ENCODE measurements around the gene WDR53. TPM values are rescaled to one million over a fixed set of nuclear protein-coding genes. Genes with fewer than 3 reads are reported as not detected.
"Not testable (repeated sequence)": the region's sequence is repeated elsewhere in the genome, so short reads cannot be mapped to it uniquely, and the experiment has no call there.

WDR53 gene
- total and polyA plus RNA-seq, 4 donors, result 3.4 to 11.4 (median 8.3) TPM

DNA sequence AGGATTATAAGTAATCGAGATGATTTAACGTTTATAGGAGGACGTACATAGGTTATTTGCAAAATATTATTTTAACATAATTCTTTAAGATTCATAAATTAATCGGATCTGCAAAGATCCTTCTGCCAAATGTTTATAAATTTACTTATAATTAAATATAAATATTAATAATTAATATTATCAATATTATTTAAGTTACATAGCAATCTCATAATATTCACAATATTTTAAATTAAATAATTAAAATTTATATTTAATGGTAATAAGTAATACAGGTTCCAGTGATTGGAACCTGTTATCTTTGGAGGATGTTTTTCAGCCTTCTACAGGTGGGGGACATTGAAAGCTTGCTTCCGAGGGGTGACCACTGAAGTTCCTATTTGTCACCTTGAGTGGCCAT lies 16.1 kb downstream of the WDR53 start:
- no peak overlapping the region for H3K4me3 ChIP-seq (ENCODE audit: low read length in 2 of 2)
- 96 to 98% methylated on average over 5 of the region's 5 CpGs for WGBS, 2 donors
- ATAC-seq (ENCODE audit: low FRiP score) (no peak), DNase-seq (no peak)
- H3K27ac ChIP-seq (ENCODE audit: low read depth in 1 of 2, low read length in 2 of 2), result no peak overlapping the region
- H3K27me3 ChIP-seq (ENCODE audit: control insufficient read depth in 1 of 2, insufficient read depth in 2 of 2, low read length in 1 of 2), result no peaks in the 10 kb centered on the region
- no peaks in the 10 kb centered on the region for H3K36me3 ChIP-seq (ENCODE audit: control insufficient read depth in 1 of 2, insufficient read depth in 2 of 2, low read length in 1 of 2)
- H3K9me3 ChIP-seq (ENCODE audit: control insufficient read depth, low read length), result no peaks in the 10 kb centered on the region
- intact Hi-C loops (cut with DNase I), result no loop called here
- H3K4me1 ChIP-seq (ENCODE audit: control insufficient read depth in 1 of 2, insufficient read depth in 2 of 2, low read length in 2 of 2), result no peaks in the 10 kb centered on the region

GRCh38 chr3:196550172-196550571 lies 18.2 kb downstream of the WDR53 start:
- intact Hi-C loops (cut with DNase I); H3K9me3 ChIP-seq (ENCODE audit: control insufficient read depth, low read length); H3K4me1 ChIP-seq (ENCODE audit: control insufficient read depth in 1 of 2, insufficient read depth in 2 of 2, low read length in 2 of 2); H3K27ac ChIP-seq (ENCODE audit: low read depth in 1 of 2, low read length in 2 of 2); DNase-seq; H3K4me3 ChIP-seq (ENCODE audit: low read length in 2 of 2); H3K27me3 ChIP-seq (ENCODE audit: control insufficient read depth in 1 of 2, insufficient read depth in 2 of 2, low read length in 1 of 2); H3K36me3 ChIP-seq (ENCODE audit: control insufficient read depth in 1 of 2, insufficient read depth in 2 of 2, low read length in 1 of 2); ATAC-seq (ENCODE audit: low FRiP score): not testable (repeated sequence)
- WGBS, 2 donors, result 85 to 91% methylated on average over 3 of the region's 3 CpGs

DNA sequence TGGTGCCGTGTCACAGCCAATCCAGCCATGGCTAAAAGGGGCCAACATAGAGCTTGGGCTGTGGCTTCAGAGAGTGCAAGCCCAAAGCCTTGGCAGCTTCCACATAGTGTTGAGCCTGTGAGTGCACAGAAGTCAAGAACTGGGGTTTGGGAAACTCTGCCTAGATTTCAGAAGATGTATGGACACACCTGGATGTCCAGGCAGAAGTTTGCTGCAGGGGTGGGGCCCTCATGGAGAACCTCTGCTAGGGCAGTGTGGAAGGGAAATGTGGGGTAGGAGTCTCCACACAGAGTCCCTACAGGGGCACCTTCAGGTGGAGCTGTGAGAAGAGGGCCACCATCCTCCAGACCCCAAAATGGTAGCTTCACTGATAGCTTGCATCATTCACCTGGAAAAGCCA lies 19.0 kb downstream of the WDR53 start:
- DNase-seq; intact Hi-C loops (cut with DNase I); H3K4me3 ChIP-seq (ENCODE audit: low read length in 2 of 2); H3K27ac ChIP-seq (ENCODE audit: low read depth in 1 of 2, low read length in 2 of 2); H3K27me3 ChIP-seq (ENCODE audit: control insufficient read depth in 1 of 2, insufficient read depth in 2 of 2, low read length in 1 of 2); H3K36me3 ChIP-seq (ENCODE audit: control insufficient read depth in 1 of 2, insufficient read depth in 2 of 2, low read length in 1 of 2); H3K4me1 ChIP-seq (ENCODE audit: control insufficient read depth in 1 of 2, insufficient read depth in 2 of 2, low read length in 2 of 2); ATAC-seq (ENCODE audit: low FRiP score); H3K9me3 ChIP-seq (ENCODE audit: control insufficient read depth, low read length): not testable (repeated sequence)
- 96 to 100% methylated on average over 1 of the region's 1 CpG for WGBS, 2 donors

- ATAC-seq (ENCODE audit: low FRiP score), result no peak
- 92 to 94% methylated on average over 2 of the region's 2 CpGs for WGBS, 2 donors
- intact Hi-C loops (cut with DNase I), result no loop called here
Measured at GRCh38 chr3:196547067-196547466, 21.3 kb downstream of the WDR53 start.

GRCh38 chr3:196546537-196546936 lies 21.8 kb downstream of the WDR53 start:
- ATAC-seq (ENCODE audit: low FRiP score), result no peak
- intact Hi-C loops (cut with DNase I), result no loop called here
- Histone ChIP-seq H3K4me1 (ENCODE audit: control insufficient read depth in 1 of 2, insufficient read depth in 2 of 2, low read length in 2 of 2) (no peaks in the 10 kb centered on the region), H3K4me3 (ENCODE audit: low read length in 2 of 2) (no peak overlapping the region), H3K27ac (ENCODE audit: low read depth in 1 of 2, low read length in 2 of 2) (no peak overlapping the region), H3K9me3 (ENCODE audit: control insufficient read depth, low read length) (no peaks in the 10 kb centered on the region), H3K27me3 (ENCODE audit: control insufficient read depth in 1 of 2, insufficient read depth in 2 of 2, low read length in 1 of 2) (no peaks in the 10 kb centered on the region), H3K36me3 (ENCODE audit: control insufficient read depth in 1 of 2, insufficient read depth in 2 of 2, low read length in 1 of 2) (no peaks in the 10 kb centered on the region)
- WGBS, 2 donors, result 63 to 74% methylated on average over 5 of the region's 5 CpGs
- DNase-seq, result no peak

More at GRCh38 chr3:196547067-196547466, 21.3 kb downstream of the WDR53 start:
- Histone ChIP-seq H3K27ac (ENCODE audit: low read depth in 1 of 2, low read length in 2 of 2) (no peak overlapping the region), H3K36me3 (ENCODE audit: control insufficient read depth in 1 of 2, insufficient read depth in 2 of 2, low read length in 1 of 2) (no peaks in the 10 kb centered on the region), H3K4me1 (ENCODE audit: control insufficient read depth in 1 of 2, insufficient read depth in 2 of 2, low read length in 2 of 2) (no peaks in the 10 kb centered on the region), H3K9me3 (ENCODE audit: control insufficient read depth, low read length) (no peaks in the 10 kb centered on the region), H3K4me3 (ENCODE audit: low read length in 2 of 2) (no peak overlapping the region), H3K27me3 (ENCODE audit: control insufficient read depth in 1 of 2, insufficient read depth in 2 of 2, low read length in 1 of 2) (no peaks in the 10 kb centered on the region)
- DNase-seq, result no peak

GRCh38 chr3:196544491-196544992 lies 23.8 kb downstream of the WDR53 start:
- H3K27ac ChIP-seq (ENCODE audit: low read depth in 1 of 2, low read length in 2 of 2), result no peak overlapping the region
- no peaks in the 10 kb centered on the region for H3K36me3 ChIP-seq (ENCODE audit: control insufficient read depth in 1 of 2, insufficient read depth in 2 of 2, low read length in 1 of 2)
- H3K9me3 ChIP-seq (ENCODE audit: control insufficient read depth, low read length), result no peaks in the 10 kb centered on the region
- DNase-seq (no peak), ATAC-seq (ENCODE audit: low FRiP score) (no peak)
- H3K4me1 ChIP-seq (ENCODE audit: control insufficient read depth in 1 of 2, insufficient read depth in 2 of 2, low read length in 2 of 2), result no peaks in the 10 kb centered on the region
- intact Hi-C loops (cut with DNase I), result no loop called here
- no peak overlapping the region for H3K4me3 ChIP-seq (ENCODE audit: low read length in 2 of 2)
- H3K27me3 ChIP-seq (ENCODE audit: control insufficient read depth in 1 of 2, insufficient read depth in 2 of 2, low read length in 1 of 2), result no peaks in the 10 kb centered on the region
- WGBS, 2 donors, result 93 to 95% methylated on average over 2 of the region's 2 CpGs

DNA sequence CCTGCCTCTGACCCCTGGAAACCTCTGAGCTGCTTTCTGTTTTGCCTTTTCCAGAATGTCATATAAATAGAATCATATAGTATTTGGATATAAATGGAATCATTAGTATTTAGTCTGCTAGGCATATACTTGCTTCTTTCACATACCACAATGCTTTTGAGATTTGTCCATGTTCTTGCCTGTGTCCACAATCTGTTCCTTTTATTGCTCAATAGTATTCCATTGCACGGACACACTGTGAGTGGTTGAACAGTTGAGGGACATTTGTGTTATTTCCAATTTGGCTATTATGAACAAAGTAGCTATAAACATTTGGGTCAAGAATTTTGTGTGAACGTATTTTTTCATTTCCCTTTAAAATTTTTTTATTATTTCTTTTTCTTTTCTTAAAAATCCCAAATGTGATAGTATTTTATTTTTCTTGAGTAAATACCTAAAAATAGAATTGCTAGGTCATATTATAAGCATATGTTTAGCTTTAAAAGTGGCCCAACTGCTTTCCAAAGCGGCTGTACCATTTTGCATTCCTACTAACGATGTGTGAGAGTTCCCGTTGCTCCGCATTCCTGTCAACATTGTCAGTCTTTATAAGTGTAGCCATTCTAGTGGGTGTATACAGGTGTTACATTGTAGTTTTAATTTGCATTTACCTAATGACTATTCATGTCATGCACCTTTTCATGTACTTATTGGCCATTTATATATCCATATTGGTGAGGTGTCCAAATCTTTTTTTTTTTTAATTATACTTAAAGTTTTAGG lies 26.5 kb downstream of the WDR53 start:
- Histone ChIP-seq H3K36me3 (ENCODE audit: control insufficient read depth in 1 of 2, insufficient read depth in 2 of 2, low read length in 1 of 2) (no peaks in the 10 kb centered on the region), H3K27me3 (ENCODE audit: control insufficient read depth in 1 of 2, insufficient read depth in 2 of 2, low read length in 1 of 2) (no peaks in the 10 kb centered on the region), H3K9me3 (ENCODE audit: control insufficient read depth, low read length) (no peaks in the 10 kb centered on the region), H3K4me3 (ENCODE audit: low read length in 2 of 2) (no peak overlapping the region), H3K4me1 (ENCODE audit: control insufficient read depth in 1 of 2, insufficient read depth in 2 of 2, low read length in 2 of 2) (no peaks in the 10 kb centered on the region), H3K27ac (ENCODE audit: low read depth in 1 of 2, low read length in 2 of 2) (no peak overlapping the region)
- ATAC-seq (ENCODE audit: low FRiP score) (no peak), DNase-seq (no peak)
- intact Hi-C loops (cut with DNase I), result no loop called here
- 55 to 70% methylated on average over 6 of the region's 6 CpGs for WGBS, 2 donors

GRCh38 chr3:196537319-196537984 lies 30.9 kb downstream of the WDR53 start:
- no peak overlapping the region for H3K4me3 ChIP-seq (ENCODE audit: low read length in 2 of 2)
- no peaks in the 10 kb centered on the region for H3K27me3 ChIP-seq (ENCODE audit: control insufficient read depth in 1 of 2, insufficient read depth in 2 of 2, low read length in 1 of 2)
- DNase-seq, result no peak
- H3K9me3 ChIP-seq (ENCODE audit: control insufficient read depth, low read length), result no peaks in the 10 kb centered on the region
- ATAC-seq (ENCODE audit: low FRiP score), result no peak
- H3K27ac ChIP-seq (ENCODE audit: low read depth in 1 of 2, low read length in 2 of 2), result no peak overlapping the region
- no peaks in the 10 kb centered on the region for H3K36me3 ChIP-seq (ENCODE audit: control insufficient read depth in 1 of 2, insufficient read depth in 2 of 2, low read length in 1 of 2)
- H3K4me1 ChIP-seq (ENCODE audit: control insufficient read depth in 1 of 2, insufficient read depth in 2 of 2, low read length in 2 of 2), result no peaks in the 10 kb centered on the region
- 36 to 39% methylated on average over 18 of the region's 18 CpGs for WGBS, 2 donors
- intact Hi-C loops (cut with DNase I), result loop anchor here (10.0 kb wide), 1 partner anchor 147 kb away; no protein-coding TSS in a partner anchor

DNA sequence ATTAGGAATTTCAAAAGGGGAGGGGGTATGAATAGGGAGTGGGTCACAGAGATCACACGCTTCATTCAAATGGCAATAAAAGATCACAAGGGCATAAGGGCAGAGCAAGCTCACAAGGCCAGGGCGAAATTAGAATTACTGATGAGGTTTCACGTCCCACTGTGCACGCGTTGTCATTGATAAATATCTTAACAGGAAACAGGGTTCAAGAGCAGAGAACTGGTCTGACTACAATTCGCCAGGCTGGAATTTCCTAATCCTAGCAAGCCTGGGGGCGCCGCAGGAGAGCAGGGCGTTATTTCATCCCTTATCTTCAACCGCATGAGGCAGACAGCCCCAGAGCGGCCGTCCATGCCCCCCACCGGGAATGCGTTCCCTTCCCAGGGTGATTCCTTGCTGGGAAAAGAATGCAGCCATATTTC lies 35.1 kb downstream of the WDR53 start:
- no peaks in the 10 kb centered on the region for H3K4me1 ChIP-seq (ENCODE audit: control insufficient read depth in 1 of 2, insufficient read depth in 2 of 2, low read length in 2 of 2)
- DNase-seq (no peak), ATAC-seq (ENCODE audit: low FRiP score) (no peak)
- no peaks in the 10 kb centered on the region for H3K27me3 ChIP-seq (ENCODE audit: control insufficient read depth in 1 of 2, insufficient read depth in 2 of 2, low read length in 1 of 2)
- H3K4me3 ChIP-seq (ENCODE audit: low read length in 2 of 2), result no peak overlapping the region
- intact Hi-C loops (cut with DNase I), result loop anchor here (10.0 kb wide), 1 partner anchor 152 kb away; no protein-coding TSS in a partner anchor
- H3K27ac ChIP-seq (ENCODE audit: low read depth in 1 of 2, low read length in 2 of 2), result no peak overlapping the region
- H3K36me3 ChIP-seq (ENCODE audit: control insufficient read depth in 1 of 2, insufficient read depth in 2 of 2, low read length in 1 of 2), result no peaks in the 10 kb centered on the region
- H3K9me3 ChIP-seq (ENCODE audit: control insufficient read depth, low read length), result no peaks in the 10 kb centered on the region
- 15% methylated on average over 14 of the region's 14 CpGs for WGBS, 2 donors
